ENCODE results near the gene OR9A2.

- TF ChIP-seq CTCF (conservative IDR thresholded peaks at IDR 0.05) (no peak), ZFX (IDR thresholded peaks at IDR 0.05) (no peak)
These were observed 47.2 kb upstream of the OR9A2 start for GRCh38 chr7:143074141-143074540.
